HFFc6 (cell line): Measurements from ENCODE around the gene SPIRE2. TPM values are rescaled to one million over a fixed set of nuclear protein-coding genes. Genes with fewer than 3 reads are reported as not detected.

ENCODE experiments used
- DNase-seq: peaks from one replicate; pipeline ENCODE4 v3.0.0-alpha.2; 2018
- H3K27ac Mint-ChIP-seq: 2 replicates; pipeline ENCODE4 v1.8.0; 2020; ENCODE audit warnings: mild to moderate bottlenecking, mixed read lengths
- H3K27me3 Mint-ChIP-seq: 2 replicates; pipeline ENCODE4 v1.8.0; 2021; ENCODE audit warnings: mild to moderate bottlenecking, moderate library complexity, mixed read lengths; ENCODE audit not compliant: insufficient read depth
- H3K36me3 Mint-ChIP-seq: 2 replicates; pipeline ENCODE4 v1.8.0; 2021; ENCODE audit warnings: low read depth, mixed read lengths
- H3K4me1 Mint-ChIP-seq: 2 replicates; pipeline ENCODE4 v1.8.0; 2020; ENCODE audit warnings: low read depth, mixed read lengths
- H3K4me3 Mint-ChIP-seq: 2 replicates; pipeline ENCODE4 v1.8.0; 2020; ENCODE audit warnings: mild to moderate bottlenecking, moderate library complexity, mixed read lengths
- H3K9me3 Mint-ChIP-seq: 2 replicates; pipeline ENCODE4 v1.8.0; 2020; ENCODE audit warnings: mild to moderate bottlenecking, mixed read lengths
- CTCF ChIP-seq: fragments of 200-600 bp; sonication (generic); IDR thresholded peaks from 2 replicates; pipeline ENCODE4 v1.5.0; 2021; ENCODE audit warnings: antibody characterized with exemption, mild to moderate bottlenecking
- total RNA-seq, 6 experiments: library from RNA; stranded (reverse); fragmentation: NEBNext Ultra II Directional; extraction: Animal tissue kit (Norgen Biotek cat#: 25700); gene quantifications; 2 replicates in 1 of 6; 3 replicates in 5 of 6; pipeline ENCODE4 v1.2.3, GENCODE V29; 2021

Gene SPIRE2
- total RNA-seq, 6 experiments from 2014 or later, result 1.5 to 2.5 (median 1.9) TPM

- no peak for TF ChIP-seq CTCF
- Mint-ChIP-seq H3K9me3 (no peaks in the 10 kb centered on the region), H3K36me3 (peaks cover 11% of the 10 kb centered on the region; the same call in 1 of the 2 replicates), H3K27ac (peak overlapping the region; percentile 74), H3K4me3 (peak overlapping the region; percentile 78), H3K4me1 (peaks cover 41% of the 10 kb centered on the region), H3K27me3 (peaks cover 9% of the 10 kb centered on the region)
- peak; percentile 94 for DNase-seq
These were observed 89.6 kb downstream of the SPIRE2 start for GRCh38 chr16:89917773-89918452.

- DNase-seq, result no peak
- Mint-ChIP-seq H3K4me3 (peak within 1 kb of the TSS; percentile 78), H3K9me3 (no peaks in the 10 kb centered on the region), H3K27ac (peak within 1 kb of the TSS; percentile 74), H3K4me1 (peaks cover 41% of the 10 kb centered on the region), H3K36me3 (peaks cover 5% of the 10 kb centered on the region; the same call in 1 of the 2 replicates), H3K27me3 (peaks cover 7% of the 10 kb centered on the region)
- TF ChIP-seq CTCF, result peak; percentile 77
These were observed 90.4 kb downstream of the SPIRE2 start, which contains the start of gene MC1R for GRCh38 chr16:89918453-89919347. TSS of gene MC1R (plus strand) at chr16:89918862. CDS start at chr16:89919259, 397 bp downstream.

- no peaks in the 10 kb centered on the region for H3K36me3 Mint-ChIP-seq
- peak overlapping the region; percentile 57 for H3K4me3 Mint-ChIP-seq
- peaks cover 7% of the 10 kb centered on the region for H3K27me3 Mint-ChIP-seq
These were observed 91.5 kb downstream of the SPIRE2 start for GRCh38 chr16:89919535-89920406.

GRCh38 chr16:89920723-89921122, 92.4 kb downstream of the SPIRE2 start:
- peak overlapping the region; percentile 27; the same call in 1 of the 2 replicates for H3K4me3 Mint-ChIP-seq
- H3K27ac Mint-ChIP-seq, result peak overlapping the region; percentile 99
- peak; percentile 50 for DNase-seq
- H3K36me3 Mint-ChIP-seq, result no peaks in the 10 kb centered on the region
- no peak for TF ChIP-seq CTCF
- H3K9me3 Mint-ChIP-seq, result no peaks in the 10 kb centered on the region
- peaks cover 11% of the 10 kb centered on the region for H3K27me3 Mint-ChIP-seq
- H3K4me1 Mint-ChIP-seq, result peaks cover 49% of the 10 kb centered on the region

More at GRCh38 chr16:89919535-89920406, 91.5 kb downstream of the SPIRE2 start:
- no peak for DNase-seq
- Mint-ChIP-seq H3K27ac (peak overlapping the region; percentile 99; the same call in 1 of the 2 replicates), H3K4me1 (peaks cover 41% of the 10 kb centered on the region), H3K9me3 (no peaks in the 10 kb centered on the region)
- TF ChIP-seq CTCF, result no peak

Other genes with a start within 250 kb of the SPIRE2 start
- not detected for gene DPEP1, start 214.8 kb upstream of the SPIRE2 start, total RNA-seq
- 10 to 100 TPM; 85.6 to 93.1 (median 87.2) TPM for gene CHMP1A, start 170.8 kb upstream of the SPIRE2 start, total RNA-seq
- 10 to 100 TPM in 1 of 6 experiments, 1 to 10 TPM in 5; 6.3 to 10.1 (median 7.8) TPM for gene SPATA33, start 170.6 kb upstream of the SPIRE2 start, total RNA-seq
- 10 to 100 TPM; 45.5 to 61.7 (median 48.6) TPM for gene CDK10, start 141.8 kb upstream of the SPIRE2 start, total RNA-seq
- 1 to 10 TPM; 5.6 to 6.9 (median 5.9) TPM for gene SPATA2L, start 126.8 kb upstream of the SPIRE2 start, total RNA-seq
- 10 to 100 TPM; 12.7 to 19.3 (median 16.1) TPM for gene VPS9D1, start 107.6 kb upstream of the SPIRE2 start, total RNA-seq
- gene ZNF276, start 106.9 kb upstream of the SPIRE2 start, total RNA-seq, result 10 to 100 TPM in 3 of 6 experiments, 1 to 10 TPM in 3; 7.8 to 16.7 (median 9.7) TPM
- 10 to 100 TPM; 13.6 to 26.3 (median 21.9) TPM for gene FANCA, start 11.8 kb upstream of the SPIRE2 start, total RNA-seq
- 100 to 1,000 TPM; 157 to 202 (median 170) TPM for gene TCF25, start 45.1 kb downstream of the SPIRE2 start, total RNA-seq
- 1 to 10 TPM; 2.1 to 3.2 (median 3.0) TPM for gene MC1R, start 90.4 kb downstream of the SPIRE2 start, total RNA-seq
- 100 to 1,000 TPM; 147 to 212 (median 164) TPM for gene TUBB3, start 94.9 kb downstream of the SPIRE2 start, total RNA-seq
- gene DEF8, start 120.3 kb downstream of the SPIRE2 start, total RNA-seq, result 10 to 100 TPM; 59.6 to 69.2 (median 65.9) TPM
- 1 to 10 TPM; 1.9 to 2.6 (median 2.1) TPM for gene DBNDD1, start 191.0 kb downstream of the SPIRE2 start, total RNA-seq
- not detected for gene PRDM7, start 248.9 kb downstream of the SPIRE2 start, total RNA-seq